ENCODE measurements around the gene USP16. TPM values are rescaled to one million over a fixed set of nuclear protein-coding genes. Genes with fewer than 3 reads are reported as not detected.

Gene USP16
- total and polyA plus RNA-seq, 2 experiments from 2014 or later, result 25.9 to 35.8 TPM

DNA sequence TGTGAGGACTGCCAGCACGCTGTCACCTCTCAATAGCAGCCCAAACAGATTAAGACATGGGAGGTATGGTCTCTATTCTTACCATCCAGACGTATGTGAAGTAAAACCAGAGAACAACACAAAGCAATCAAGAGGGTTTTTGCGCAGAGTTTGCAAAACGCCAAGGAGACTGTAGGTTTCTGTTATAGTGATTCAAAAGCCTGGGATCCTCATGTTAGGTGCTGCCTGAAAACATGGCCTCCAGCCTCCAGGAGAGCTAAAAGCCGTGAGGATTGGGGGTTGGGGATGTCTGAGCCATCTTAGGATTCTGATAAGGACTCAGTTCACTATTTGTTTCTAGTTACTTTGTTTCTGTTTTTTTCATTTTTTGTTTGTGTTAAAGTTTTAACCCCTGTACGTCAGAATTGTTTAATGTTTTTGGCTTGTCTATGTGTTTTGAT is 53.2 kb downstream of the USP16 start:
- TF ChIP-seq EZH2 (IDR thresholded peaks at IDR 0.05; ENCODE audit: borderline replicate concordance) (no peak), EZH2phosphoT487 (IDR thresholded peaks at IDR 0.05; ENCODE audit: low read depth, severe bottlenecking, unreplicated experiment) (no peak)
- TF ChIP-seq, protein P1, sequence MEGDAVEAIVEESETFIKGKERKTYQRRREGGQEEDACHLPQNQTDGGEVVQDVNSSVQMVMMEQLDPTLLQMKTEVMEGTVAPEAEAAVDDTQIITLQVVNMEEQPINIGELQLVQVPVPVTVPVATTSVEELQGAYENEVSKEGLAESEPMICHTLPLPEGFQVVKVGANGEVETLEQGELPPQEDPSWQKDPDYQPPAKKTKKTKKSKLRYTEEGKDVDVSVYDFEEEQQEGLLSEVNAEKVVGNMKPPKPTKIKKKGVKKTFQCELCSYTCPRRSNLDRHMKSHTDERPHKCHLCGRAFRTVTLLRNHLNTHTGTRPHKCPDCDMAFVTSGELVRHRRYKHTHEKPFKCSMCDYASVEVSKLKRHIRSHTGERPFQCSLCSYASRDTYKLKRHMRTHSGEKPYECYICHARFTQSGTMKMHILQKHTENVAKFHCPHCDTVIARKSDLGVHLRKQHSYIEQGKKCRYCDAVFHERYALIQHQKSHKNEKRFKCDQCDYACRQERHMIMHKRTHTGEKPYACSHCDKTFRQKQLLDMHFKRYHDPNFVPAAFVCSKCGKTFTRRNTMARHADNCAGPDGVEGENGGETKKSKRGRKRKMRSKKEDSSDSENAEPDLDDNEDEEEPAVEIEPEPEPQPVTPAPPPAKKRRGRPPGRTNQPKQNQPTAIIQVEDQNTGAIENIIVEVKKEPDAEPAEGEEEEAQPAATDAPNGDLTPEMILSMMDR (IDR thresholded peaks at IDR 0.05; ENCODE audit: poor library complexity), result no peak

DNA sequence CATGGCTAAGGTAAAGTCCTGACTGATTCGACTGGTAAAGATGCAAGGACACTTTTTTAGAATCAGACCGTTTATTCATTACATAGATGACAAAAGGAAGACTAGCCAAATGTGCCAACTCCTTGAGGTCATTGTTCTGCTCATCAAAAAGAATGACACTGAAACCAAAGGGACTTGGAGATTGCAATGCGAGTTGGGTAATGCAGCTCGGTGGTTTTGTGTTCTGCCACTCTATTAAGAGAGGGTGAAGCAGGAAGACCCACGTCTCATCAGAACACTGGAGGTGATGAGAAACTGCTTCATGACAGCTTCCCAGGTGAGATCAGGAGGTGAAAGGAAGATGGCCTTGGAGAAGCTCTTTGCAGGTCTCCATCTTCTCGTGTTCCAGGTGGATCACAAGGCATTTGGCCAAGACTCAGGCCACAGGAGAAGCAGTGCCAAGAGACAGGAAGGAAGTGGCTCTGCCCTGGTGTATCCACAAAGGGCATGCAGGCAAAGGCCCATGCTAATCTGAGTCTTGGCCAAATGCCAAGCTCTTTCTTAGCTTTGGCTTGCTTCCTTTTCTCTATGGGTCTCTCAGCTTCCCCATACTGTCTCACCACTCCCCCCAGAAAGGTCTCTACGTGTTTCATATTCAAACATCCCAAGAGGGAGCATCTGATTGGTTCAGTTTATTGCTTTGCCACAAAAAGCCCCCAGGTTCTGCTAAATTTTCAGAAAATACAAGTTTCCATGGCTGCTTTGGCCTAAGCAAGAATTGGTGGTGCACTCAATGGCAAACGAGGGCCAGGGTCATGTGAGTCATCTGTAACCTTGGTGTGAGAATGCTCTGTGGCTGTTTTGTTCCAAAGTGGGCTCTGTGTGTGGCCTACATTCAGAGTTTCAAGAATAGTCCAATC is 54.6 kb downstream of the USP16 start:
- TF ChIP-seq EZH2 (IDR thresholded peaks at IDR 0.05; ENCODE audit: borderline replicate concordance), result no peak
- TF ChIP-seq EZH2phosphoT487 (IDR thresholded peaks at IDR 0.05; ENCODE audit: low read depth, severe bottlenecking, unreplicated experiment), result no peak
- TF ChIP-seq, protein P1 (IDR thresholded peaks at IDR 0.05; ENCODE audit: poor library complexity), result no peak
- H3K4me2 ChIP-seq, result no peak overlapping the region
- H4K20me1 ChIP-seq (ENCODE audit: insufficient read depth, poor library complexity, severe bottlenecking), result no peaks in the 10 kb centered on the region
- H3K9me3 ChIP-seq (ENCODE audit: low read depth), result no peaks in the 10 kb centered on the region
- no peaks in the 10 kb centered on the region for H3K36me3 ChIP-seq (replicated peaks; ENCODE audit: insufficient read depth, low read depth)
- H3K4me3 ChIP-seq, result no peak overlapping the region
- DNase-seq (ENCODE audit: low spot score), result no peak
- no peaks in the 10 kb centered on the region for H3K79me2 ChIP-seq
- WGBS (ENCODE audit: low lambda C conversion rate, missing lambda C conversion rate), result 79% methylated on average over 8 of the region's 8 CpGs
- H3K4me1 ChIP-seq (ENCODE audit: insufficient read depth), result no peaks in the 10 kb centered on the region
- H3K27me3 ChIP-seq, result no peaks in the 10 kb centered on the region
- H2AFZ ChIP-seq, result no peak overlapping the region
- H3K9me2 ChIP-seq (replicated peaks; ENCODE audit: insufficient read depth), result no peaks in the 10 kb centered on the region
- no peak overlapping the region for H3K27ac ChIP-seq

More for the DNA sequence above, 53.2 kb downstream of the USP16 start:
- Histone ChIP-seq H2AFZ (no peak overlapping the region), H3K27me3 (no peaks in the 10 kb centered on the region), H3K36me3 (replicated peaks; ENCODE audit: insufficient read depth, low read depth) (no peaks in the 10 kb centered on the region), H3K27ac (no peak overlapping the region), H3K79me2 (peaks cover 6% of the 10 kb centered on the region), H3K4me3 (no peak overlapping the region), H4K20me1 (ENCODE audit: insufficient read depth, poor library complexity, severe bottlenecking) (peaks cover under 1% of the 10 kb centered on the region), H3K4me1 (ENCODE audit: insufficient read depth) (no peaks in the 10 kb centered on the region), H3K9me2 (replicated peaks; ENCODE audit: insufficient read depth) (no peaks in the 10 kb centered on the region), H3K4me2 (no peak overlapping the region), H3K9me3 (ENCODE audit: low read depth) (no peaks in the 10 kb centered on the region)
- DNase-seq (ENCODE audit: low spot score), result no peak
- WGBS (ENCODE audit: low lambda C conversion rate, missing lambda C conversion rate), result 89% methylated on average over 6 of the region's 6 CpGs

DNA sequence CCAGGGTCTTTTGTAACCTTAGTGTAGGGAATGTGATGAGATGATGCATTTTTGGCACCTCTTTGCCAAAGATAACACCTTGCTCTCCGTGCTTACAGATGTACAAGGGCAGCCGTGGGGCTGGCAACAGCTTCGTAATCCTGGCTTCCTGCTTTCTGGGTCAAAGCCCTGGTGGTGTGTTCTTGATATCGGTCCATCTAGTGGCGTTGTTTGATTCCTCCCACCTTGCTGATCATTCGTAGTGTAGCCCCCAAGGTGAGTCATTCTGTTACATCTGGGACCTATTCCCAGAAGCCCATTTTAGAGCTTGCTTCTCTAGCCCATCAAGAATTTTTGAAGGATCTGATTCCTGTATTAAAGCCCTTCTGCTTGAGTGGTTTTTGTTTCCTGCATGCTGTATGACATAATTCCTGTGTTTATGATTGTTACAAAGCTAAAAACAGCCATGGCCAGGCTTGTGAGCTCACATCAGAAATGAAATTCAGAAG is 56.0 kb downstream of the USP16 start:
- H3K4me2 ChIP-seq, result no peak overlapping the region
- DNase-seq (ENCODE audit: low spot score), result no peak
- H3K27ac ChIP-seq, result no peak overlapping the region
- no peaks in the 10 kb centered on the region for H3K36me3 ChIP-seq (replicated peaks; ENCODE audit: insufficient read depth, low read depth)
- H3K79me2 ChIP-seq, result no peaks in the 10 kb centered on the region
- no peak overlapping the region for H3K4me3 ChIP-seq
- no peaks in the 10 kb centered on the region for H3K9me3 ChIP-seq (ENCODE audit: low read depth)
- H3K4me1 ChIP-seq (ENCODE audit: insufficient read depth), result no peaks in the 10 kb centered on the region
- 86% methylated on average over 6 of the region's 6 CpGs for WGBS (ENCODE audit: low lambda C conversion rate, missing lambda C conversion rate)
- no peaks in the 10 kb centered on the region for H4K20me1 ChIP-seq (ENCODE audit: insufficient read depth, poor library complexity, severe bottlenecking)
- H3K27me3 ChIP-seq, result no peaks in the 10 kb centered on the region
- no peaks in the 10 kb centered on the region for H3K9me2 ChIP-seq (replicated peaks; ENCODE audit: insufficient read depth)
- H2AFZ ChIP-seq, result no peak overlapping the region
- TF ChIP-seq, protein P1 (IDR thresholded peaks at IDR 0.05; ENCODE audit: poor library complexity), result no peak
- no peak for TF ChIP-seq EZH2phosphoT487 (IDR thresholded peaks at IDR 0.05; ENCODE audit: low read depth, severe bottlenecking, unreplicated experiment)
- TF ChIP-seq EZH2 (IDR thresholded peaks at IDR 0.05; ENCODE audit: borderline replicate concordance), result no peak

Data from hepatocyte (in vitro differentiated cells).